IMR-90 (cell line): ENCODE data around the gene CPNE4. TPM values are rescaled to one million over a fixed set of nuclear protein-coding genes. Genes with fewer than 3 reads are reported as not detected.

Experiments
- ATAC-seq: fragments of 200-7000 bp; cut with Tn5 transposase; 2 replicates; pipeline ENCODE4 v1.9.1; 2020; ENCODE audit warnings: low read depth, mild to moderate bottlenecking, moderate library complexity
- BruUV-seq: library from RNA; stranded (reverse); fragments of 400-500 nt; replicated peaks from 2 replicates; lab custom pipeline; 2021; lab: Mats Ljungman, UMichigan
- CTCF ChIA-PET: fragments of 300-600 bp; formaldehyde crosslinking; extraction: SDS; loops from one replicate; lab custom pipeline; 2021; ENCODE audit warnings: antibody characterized with exemption; lab: Yijun Ruan, JAX
- POLR2A ChIA-PET: fragments of 300-600 bp; sonication (Branson Sonifier 250); formaldehyde crosslinking; loops from one replicate; lab custom pipeline; 2022; ENCODE audit warnings: antibody characterized with exemption; ENCODE audit not compliant: unreplicated experiment; lab: Charles Lee
- DNase-seq: peaks from one replicate; pipeline ENCODE4 v3.0.0; 2013
- H2AFZ ChIP-seq: replicated peaks from 2 replicates; pipeline ENCODE3; 2013; ENCODE audit warnings: low read length, mild to moderate bottlenecking; ENCODE audit not compliant: poor library complexity
- H2AK5ac ChIP-seq: 2 replicates; pipeline ENCODE4 v1.6.1; 2013; ENCODE audit warnings: low read depth, low read length, inconsistent platforms
- H2AK9ac ChIP-seq: replicated peaks from 2 replicates; pipeline ENCODE3; 2013; ENCODE audit warnings: mild to moderate bottlenecking, low read depth, low read length, moderate library complexity; ENCODE audit not compliant: poor library complexity
- H2BK120ac ChIP-seq: 2 replicates; pipeline ENCODE4 v1.6.1; 2013; ENCODE audit warnings: low read depth, low read length, inconsistent platforms
- H2BK15ac ChIP-seq: 3 replicates; pipeline ENCODE4 v1.6.1; 2013; ENCODE audit warnings: low read depth, low read length, inconsistent platforms
- H2BK20ac ChIP-seq: 2 replicates; pipeline ENCODE4 v1.6.1; 2013; ENCODE audit warnings: low read depth, mild to moderate bottlenecking, inconsistent platforms, low read length, moderate library complexity
- H2BK5ac ChIP-seq: 2 replicates; pipeline ENCODE4 v1.6.1; 2013; ENCODE audit warnings: mild to moderate bottlenecking, low read depth, low read length, inconsistent platforms; ENCODE audit not compliant: poor library complexity, severe bottlenecking
- H3K14ac ChIP-seq: replicated peaks from 2 replicates; pipeline ENCODE4 v1.6.1; 2013; ENCODE audit warnings: low read depth, low read length, inconsistent platforms
- H3K18ac ChIP-seq: 2 replicates; pipeline ENCODE4 v1.6.1; 2013; ENCODE audit warnings: low read depth, low read length, control low read depth
- H3K23ac ChIP-seq: 2 replicates; pipeline ENCODE4 v1.6.1; 2013; ENCODE audit warnings: low read depth, low read length, inconsistent platforms
- H3K27ac ChIP-seq: 2 replicates; pipeline ENCODE4 v1.5.1; 2013; ENCODE audit warnings: mild to moderate bottlenecking, control low read depth, low read length; ENCODE audit not compliant: insufficient read depth
- H3K27me3 ChIP-seq: 2 replicates; pipeline ENCODE4 v1.6.1; 2013; ENCODE audit warnings: low read length; ENCODE audit not compliant: control insufficient read depth, insufficient read depth
- H3K36me3 ChIP-seq: 2 replicates; pipeline ENCODE4 v1.6.1; 2013; ENCODE audit warnings: low read length, mixed read lengths; ENCODE audit not compliant: control insufficient read depth, insufficient read depth
- H3K4ac ChIP-seq: 2 replicates; pipeline ENCODE4 v1.6.1; 2013; ENCODE audit warnings: low read depth, low read length, inconsistent platforms
- H3K4me1 ChIP-seq: 2 replicates; pipeline ENCODE4 v1.6.1; 2013; ENCODE audit warnings: low read length, mixed read lengths; ENCODE audit not compliant: control insufficient read depth, insufficient read depth
- H3K4me2 ChIP-seq: 2 replicates; pipeline ENCODE4 v1.6.1; 2013; ENCODE audit warnings: low read depth, mild to moderate bottlenecking, control low read depth, low read length, moderate library complexity
- H3K4me3 ChIP-seq: 2 replicates; pipeline ENCODE4 v1.5.1; 2013; ENCODE audit warnings: low read depth, mild to moderate bottlenecking, control low read depth, low read length, moderate library complexity; ENCODE audit not compliant: insufficient read depth
- H3K56ac ChIP-seq: 2 replicates; pipeline ENCODE4 v1.6.1; 2013; ENCODE audit warnings: low read length, inconsistent platforms; ENCODE audit not compliant: insufficient read depth; ENCODE audit errors: extremely low read depth
- H3K79me1 ChIP-seq, 2 experiments: 2 replicates each; pipeline ENCODE4 v1.6.1; 2013; ENCODE audit warnings: low read length in 2 of 2, inconsistent platforms in 1 of 2, low read depth in 1 of 2
- H3K9ac ChIP-seq: 2 replicates; pipeline ENCODE4 v1.6.1; 2013; ENCODE audit warnings: low read depth, low read length, control low read depth
- H3K9me1 ChIP-seq: 2 replicates; pipeline ENCODE4 v1.6.1; 2013; ENCODE audit warnings: low read length, inconsistent platforms; ENCODE audit not compliant: insufficient read depth
- H3K9me3 ChIP-seq: 2 replicates; pipeline ENCODE4 v1.6.1; 2013; ENCODE audit warnings: low read length; ENCODE audit not compliant: control insufficient read depth, insufficient read depth
- H4K20me1 ChIP-seq: 2 replicates; pipeline ENCODE4 v1.6.1; 2013; ENCODE audit warnings: low read length, inconsistent platforms; ENCODE audit not compliant: insufficient read depth
- H4K5ac ChIP-seq: 2 replicates; pipeline ENCODE4 v1.6.1; 2013; ENCODE audit warnings: mild to moderate bottlenecking, low read depth, low read length, control low read depth
- H4K8ac ChIP-seq, 2 experiments: 2 replicates each; pipeline ENCODE4 v1.6.1; 2013; ENCODE audit warnings: low read depth in 2 of 2, low read length in 2 of 2, control low read depth in 1 of 2, inconsistent platforms in 1 of 2
- H4K91ac ChIP-seq: 2 replicates; pipeline ENCODE4 v1.6.1; 2013; ENCODE audit warnings: low read depth, low read length, inconsistent platforms; ENCODE audit not compliant: insufficient read depth
- BHLHE40 ChIP-seq: fragments of 150-350 bp; IDR thresholded peaks from 2 replicates; pipeline ENCODE4 v1.6.1; 2016; ENCODE audit warnings: mild to moderate bottlenecking, low read depth, low read length
- CHD1 ChIP-seq: IDR thresholded peaks from 2 replicates; pipeline ENCODE4 v1.6.1; 2012; ENCODE audit warnings: low read depth, low read length, improper control_type of control experiment
- MAFK ChIP-seq: IDR thresholded peaks from 2 replicates; pipeline ENCODE4 v1.6.1; 2012; ENCODE audit warnings: low read depth, low read length, improper control_type of control experiment
- WGBS, 2 experiments: methylation state at CpG; one replicate each; pipeline versions ENCODE4 v1.1.5 to v1.1.7; 2013; ENCODE audit warnings: missing lambda C conversion rate in 2 of 2; ENCODE audit not compliant: insufficient read length in 1 of 2; ENCODE audit errors: extremely low coverage in 2 of 2; 5-methylcytosine and 5-hydroxymethylcytosine counted together
- dilution Hi-C: fragments of 300-500 bp; cut with HindIII; formaldehyde crosslinking; loops from one replicate; pipeline ENCODE4 v1.14.3; 2018; ENCODE audit warnings: low sequenced_read_pairs; ENCODE audit not compliant: unreplicated experiment
- in situ Hi-C: fragments of 300-500 bp; cut with MboI; formaldehyde crosslinking; loops from 3 replicates; pipeline ENCODE4 v1.14.3; 2019; ENCODE audit warnings: low sequenced_read_pairs, inconsistent platforms, mixed read lengths
- intact Hi-C: fragments of 100-400 bp; cut with micrococcal nuclease; formaldehyde crosslinking; loops from 2 replicates; pipeline ENCODE4 v1.10.0; 2022
- polyA plus RNA-seq, 3 experiments: library from polyadenylated mRNA; depleted of rRNA; stranded (reverse); fragments of >200 nt; gene quantifications; 2 replicates each; pipeline ENCODE4 v1.2.3, GENCODE V29; 2012; ENCODE audit warnings: low replicate concordance in 1 of 3
- total RNA-seq: library from RNA; depleted of rRNA; stranded (reverse); fragments of >200 nt; gene quantifications from 2 replicates; pipeline ENCODE4 v1.2.3, GENCODE V29; 2012
- TF ChIP-seq, protein P1 (sequence below): fragments of 150-350 bp; IDR thresholded peaks from 2 replicates; pipeline ENCODE4 v1.6.1; 2016; ENCODE audit warnings: low read depth, mild to moderate bottlenecking, low read length, moderate library complexity, borderline replicate concordance

Gene CPNE4
- total and polyA plus RNA-seq, 2 of the 4 experiments (the other 2 are of a cell fraction) = not detected

GRCh38 chr3:131843174-131843573, 191.6 kb downstream of the CPNE4 start:
- Histone ChIP-seq H3K27ac (no peak overlapping the region), H2AK5ac (no peak overlapping the region), H3K23ac (no peak overlapping the region), H3K9ac (no peak overlapping the region), H3K4ac (no peak overlapping the region), H2BK120ac (no peak overlapping the region), H2AFZ (no peak overlapping the region), H3K14ac (no peak overlapping the region), H3K9me1 (no peaks in the 10 kb centered on the region), H4K20me1 (no peaks in the 10 kb centered on the region), H3K56ac (no peak overlapping the region), H3K4me2 (no peak overlapping the region), H3K9me3 (no peaks in the 10 kb centered on the region), H4K91ac (no peak overlapping the region), H3K79me1 (no peaks in the 10 kb centered on the region), H3K4me3 (no peak overlapping the region), H2AK9ac (no peak overlapping the region), H2BK20ac (no peak overlapping the region), H3K36me3 (no peaks in the 10 kb centered on the region), H2BK5ac (no peak overlapping the region), H2BK15ac (no peak overlapping the region), H4K8ac (no peak overlapping the region), H3K27me3 (no peaks in the 10 kb centered on the region), H3K4me1 (no peaks in the 10 kb centered on the region), H3K18ac (no peak overlapping the region), H4K5ac (no peak overlapping the region)
- no TSS peak for BruUV-seq
- POLR2A ChIA-PET = no interaction called here
- ATAC-seq (no peak), DNase-seq (no peak)
- WGBS, 2 experiments = no CpG with 5 or more reads among the region's 9 CpGs
- dilution Hi-C loops = no loop called here
- CTCF ChIA-PET = no interaction called here
- intact Hi-C loops = no loop called here
- no peak for TF ChIP-seq BHLHE40
- no peak for TF ChIP-seq MAFK
- TF ChIP-seq, protein P1, sequence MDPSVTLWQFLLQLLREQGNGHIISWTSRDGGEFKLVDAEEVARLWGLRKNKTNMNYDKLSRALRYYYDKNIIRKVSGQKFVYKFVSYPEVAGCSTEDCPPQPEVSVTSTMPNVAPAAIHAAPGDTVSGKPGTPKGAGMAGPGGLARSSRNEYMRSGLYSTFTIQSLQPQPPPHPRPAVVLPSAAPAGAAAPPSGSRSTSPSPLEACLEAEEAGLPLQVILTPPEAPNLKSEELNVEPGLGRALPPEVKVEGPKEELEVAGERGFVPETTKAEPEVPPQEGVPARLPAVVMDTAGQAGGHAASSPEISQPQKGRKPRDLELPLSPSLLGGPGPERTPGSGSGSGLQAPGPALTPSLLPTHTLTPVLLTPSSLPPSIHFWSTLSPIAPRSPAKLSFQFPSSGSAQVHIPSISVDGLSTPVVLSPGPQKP = no peak
- TF ChIP-seq CHD1 = no peak
- in situ Hi-C loops = no loop called here
